Effector memory CD8-positive, alpha-beta T cell (primary cell): ENCODE measurements around the gene XYLT1.

Source experiments
- ATAC-seq: fragments of 150-1000 bp; cut with Tn5 transposase; replicated peaks from 2 replicates; pipeline ENCODE4 v1.10.0; 2021; ENCODE audit warnings: mild to moderate bottlenecking, moderate library complexity
- DNase-seq, 3 experiments: peaks; one replicate each; pipeline ENCODE4 v3.0.0; 2021
- H3K27ac Mint-ChIP-seq, 2 donors: one replicate each; pipeline ENCODE4 v1.8.0; 2022; ENCODE audit warnings: mild to moderate bottlenecking in 2 of 2, mixed read lengths in 2 of 2, moderate library complexity in 2 of 2
- H3K27me3 Mint-ChIP-seq, 2 donors: one replicate each; pipeline ENCODE4 v1.8.0; 2022; ENCODE audit warnings: mixed read lengths in 2 of 2
- H3K36me3 Mint-ChIP-seq: one replicate; pipeline ENCODE4 v1.8.0; 2022; ENCODE audit warnings: mild to moderate bottlenecking, moderate library complexity, mixed read lengths; ENCODE audit not compliant: insufficient read depth
- H3K4me1 Mint-ChIP-seq, 2 donors: one replicate each; pipeline ENCODE4 v1.8.0; 2022; ENCODE audit warnings: low read depth in 2 of 2, mixed read lengths in 2 of 2
- H3K4me3 Mint-ChIP-seq, 2 donors: one replicate each; pipeline ENCODE4 v1.8.0; 2022; ENCODE audit warnings: mild to moderate bottlenecking in 2 of 2, mixed read lengths in 2 of 2, moderate library complexity in 2 of 2
- H3K9me3 Mint-ChIP-seq, 2 donors: one replicate each; pipeline ENCODE4 v1.8.0; 2022; ENCODE audit warnings: mixed read lengths in 2 of 2

The XYLT1 gene

DNA sequence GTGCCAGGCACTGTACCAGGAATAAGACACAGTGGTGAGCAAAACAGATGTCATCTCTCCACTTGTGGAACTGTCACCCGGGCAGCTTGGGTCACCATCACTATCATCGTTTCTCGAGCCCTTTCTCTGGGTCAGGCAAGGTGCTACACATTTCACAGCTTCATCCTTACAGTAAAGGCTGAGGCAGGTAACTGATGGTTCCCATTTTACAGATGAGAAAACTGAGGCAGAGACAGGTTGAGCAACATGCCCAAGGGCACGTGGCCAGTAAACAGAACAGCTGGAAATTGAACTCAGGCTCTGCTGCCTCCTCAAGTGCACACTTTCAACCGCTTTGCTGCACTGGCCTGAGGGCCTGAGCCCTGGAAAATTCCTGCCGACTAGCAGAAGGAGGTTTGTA lies 294.6 kb downstream of the XYLT1 start:
- H3K4me3 Mint-ChIP-seq: no peak overlapping the region
- no peaks in the 10 kb centered on the region for H3K9me3 Mint-ChIP-seq
- H3K27ac Mint-ChIP-seq: no peak overlapping the region
- H3K27me3 Mint-ChIP-seq: no peaks in the 10 kb centered on the region
- ATAC-seq (no peak), DNase-seq (no peak)
- peaks cover 17 to 30% of the 10 kb centered on the region in 2 donors for H3K4me1 Mint-ChIP-seq
- peaks cover 6% of the 10 kb centered on the region for H3K36me3 Mint-ChIP-seq

DNA sequence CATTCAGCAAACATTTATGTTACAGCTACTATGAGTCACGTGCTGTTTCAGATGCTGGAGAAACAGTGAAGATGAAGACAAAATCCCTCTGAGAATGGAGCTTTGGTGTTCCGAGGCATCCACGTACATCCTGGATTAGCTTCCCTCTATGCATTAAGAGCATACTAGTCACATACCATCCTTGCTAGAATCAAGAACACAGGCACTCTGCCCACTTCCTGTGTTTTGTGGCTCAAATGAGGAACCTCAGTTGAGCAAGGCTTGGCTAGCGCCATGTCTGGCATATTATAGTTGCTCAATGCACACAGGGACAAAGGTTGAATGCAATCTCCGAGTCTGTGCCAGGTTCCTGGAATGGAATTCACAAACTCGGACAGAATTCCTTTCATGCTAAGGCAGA lies 297.5 kb downstream of the XYLT1 start:
- H3K36me3 Mint-ChIP-seq: peaks cover 9% of the 10 kb centered on the region
- peaks cover 19 to 29% of the 10 kb centered on the region in 2 donors for H3K4me1 Mint-ChIP-seq
- no peak overlapping the region for H3K4me3 Mint-ChIP-seq
- no peaks in the 10 kb centered on the region for H3K27me3 Mint-ChIP-seq
- ATAC-seq: peak; percentile 49
- H3K9me3 Mint-ChIP-seq: no peaks in the 10 kb centered on the region
- no peak for DNase-seq
- no peak overlapping the region for H3K27ac Mint-ChIP-seq

DNA sequence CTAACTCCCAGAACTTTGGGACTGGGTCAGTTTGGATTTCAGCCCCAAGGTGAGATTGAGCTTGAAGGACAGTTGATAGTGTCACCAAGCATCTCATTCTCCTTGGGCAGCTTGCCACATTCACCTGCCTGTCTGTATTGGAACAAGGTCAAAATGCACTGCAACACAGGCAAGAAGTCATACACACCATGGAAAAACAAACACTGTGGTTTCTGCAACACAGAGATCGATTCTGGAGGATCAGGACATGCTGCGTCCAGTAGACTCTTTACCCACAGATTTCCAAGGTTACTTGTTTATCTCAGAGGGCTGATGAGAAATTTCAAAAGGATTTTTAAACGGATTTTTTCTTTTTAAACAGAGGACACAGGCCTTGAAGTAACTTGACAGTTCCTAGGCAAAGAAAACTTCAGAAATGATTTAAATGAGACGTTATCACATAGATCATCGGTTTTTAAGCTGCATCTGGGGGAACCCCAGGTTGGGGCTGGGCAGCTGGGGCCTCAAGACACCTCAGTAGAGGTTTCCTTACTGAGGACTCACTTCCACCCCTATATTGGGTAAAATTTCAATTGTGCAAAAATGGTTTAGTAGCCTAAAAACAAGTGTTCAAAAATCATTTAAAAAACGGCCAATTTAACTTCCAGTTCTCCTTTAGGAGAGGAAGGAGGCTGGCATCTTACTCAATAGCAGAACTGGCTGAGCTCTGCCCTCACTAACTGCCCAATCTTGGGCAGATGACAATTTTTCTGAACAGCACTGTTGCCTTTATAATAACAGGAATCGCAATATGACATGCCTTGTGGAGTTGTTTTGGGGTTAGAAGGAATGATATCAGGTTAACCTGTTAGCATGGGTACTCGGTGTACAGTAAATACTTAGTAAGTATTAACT lies 299.3 kb downstream of the XYLT1 start:
- ATAC-seq: no peak
- Mint-ChIP-seq H3K4me3 (no peak overlapping the region), H3K4me1 (peaks cover 20 to 21% of the 10 kb centered on the region in 2 donors), H3K36me3 (peaks cover 6% of the 10 kb centered on the region), H3K27ac (no peak overlapping the region), H3K9me3 (no peaks in the 10 kb centered on the region), H3K27me3 (no peaks in the 10 kb centered on the region)
- DNase-seq: no peak

DNA sequence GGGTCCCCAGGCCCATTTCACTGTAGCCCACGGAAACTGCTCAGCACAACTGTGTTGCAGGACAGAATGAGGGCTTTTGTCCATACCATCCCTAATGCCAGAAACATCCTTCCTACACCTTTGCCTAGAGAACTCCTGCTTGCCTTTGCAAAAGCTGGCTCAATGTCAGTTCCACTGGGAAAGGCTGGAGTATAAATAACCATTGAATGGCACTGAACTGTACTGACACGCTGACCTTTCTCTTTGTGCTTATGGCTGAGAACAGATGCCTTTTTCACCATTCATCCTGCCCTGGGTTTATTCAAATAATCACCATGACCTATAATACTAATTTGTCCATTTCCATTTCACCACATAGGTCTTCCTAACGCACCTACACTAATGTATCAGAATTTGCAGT lies 300.3 kb downstream of the XYLT1 start:
- H3K27ac Mint-ChIP-seq: no peak overlapping the region
- H3K4me1 Mint-ChIP-seq: peaks cover 20 to 21% of the 10 kb centered on the region in 2 donors
- ATAC-seq: no peak
- H3K27me3 Mint-ChIP-seq: no peaks in the 10 kb centered on the region
- DNase-seq: no peak
- H3K9me3 Mint-ChIP-seq: no peaks in the 10 kb centered on the region
- peaks cover 3% of the 10 kb centered on the region for H3K36me3 Mint-ChIP-seq
- H3K4me3 Mint-ChIP-seq: no peak overlapping the region

DNA sequence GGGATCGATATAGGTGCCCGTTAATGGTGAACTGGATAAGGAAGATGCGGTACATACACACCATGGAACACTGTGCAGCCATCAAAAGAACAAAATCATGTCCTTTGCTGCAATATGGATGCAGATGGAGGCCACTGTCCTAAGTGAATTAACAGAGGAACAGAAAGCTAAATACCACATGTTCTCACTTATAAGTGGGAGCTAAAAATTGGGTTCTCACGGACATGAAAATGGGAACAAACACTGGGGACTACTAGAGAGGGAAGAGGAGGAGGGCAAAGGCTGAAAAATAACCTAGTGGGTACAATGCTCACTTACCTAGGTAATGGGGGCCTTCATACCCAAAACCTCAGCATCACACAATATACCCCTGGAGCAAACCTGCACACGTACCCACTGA lies 302.6 kb downstream of the XYLT1 start:
- H3K9me3 Mint-ChIP-seq: no peaks in the 10 kb centered on the region
- H3K4me3 Mint-ChIP-seq: no peak overlapping the region
- peaks cover 7% of the 10 kb centered on the region for H3K36me3 Mint-ChIP-seq
- no peaks in the 10 kb centered on the region for H3K27me3 Mint-ChIP-seq
- no peak for ATAC-seq
- H3K27ac Mint-ChIP-seq: peak overlapping the region in 1 of 2 donors; percentile 59
- H3K4me1 Mint-ChIP-seq: peaks cover 9 to 10% of the 10 kb centered on the region in 2 donors
- no peak for DNase-seq

DNA sequence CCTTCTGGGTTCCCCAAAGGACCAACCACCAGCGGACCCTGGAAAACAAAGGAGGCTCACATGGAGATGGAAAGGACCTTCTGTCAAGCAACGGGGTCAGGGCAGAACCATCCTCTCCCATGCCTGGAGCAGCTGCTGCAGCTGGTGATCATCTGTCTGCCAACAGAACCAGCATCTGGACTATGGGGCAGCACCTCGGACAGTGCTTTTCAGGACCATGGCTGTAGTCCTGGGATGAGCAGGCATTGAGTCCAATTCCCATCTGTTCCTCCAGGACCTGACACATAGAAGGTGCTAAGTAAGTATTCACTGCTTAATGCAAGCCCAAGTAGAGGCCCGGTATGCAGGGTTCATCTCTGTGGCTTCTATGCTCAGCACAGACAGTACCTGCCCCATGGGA lies 304.7 kb downstream of the XYLT1 start:
- Mint-ChIP-seq H3K4me1 (peaks cover 0 to 7% of the 10 kb centered on the region in 2 donors), H3K9me3 (no peaks in the 10 kb centered on the region), H3K4me3 (no peak overlapping the region), H3K36me3 (peaks cover 7% of the 10 kb centered on the region), H3K27me3 (no peaks in the 10 kb centered on the region), H3K27ac (no peak overlapping the region)
- ATAC-seq (no peak), DNase-seq (no peak)

DNA sequence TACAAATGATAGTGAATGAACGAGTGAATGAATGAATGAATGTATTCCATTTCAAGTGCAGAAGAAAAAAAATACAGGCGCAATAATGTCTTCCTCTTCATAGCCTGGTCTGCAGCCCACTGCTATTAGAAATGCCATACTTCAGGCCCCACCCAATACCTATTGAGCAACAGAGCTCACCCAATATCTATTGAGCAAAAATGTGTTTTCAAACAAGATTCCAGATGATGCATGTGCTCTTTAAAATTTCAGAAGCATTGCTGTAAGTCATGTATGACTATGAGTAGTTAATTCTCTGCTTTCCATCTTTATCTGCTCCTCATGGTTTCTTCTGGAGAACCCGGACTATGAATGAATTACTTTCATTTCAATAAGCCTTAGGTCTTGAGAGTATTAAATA lies 308.2 kb downstream of the XYLT1 start:
- ATAC-seq: no peak
- Mint-ChIP-seq H3K27ac (no peak overlapping the region), H3K4me3 (no peak overlapping the region), H3K36me3 (peaks cover 11% of the 10 kb centered on the region), H3K4me1 (peaks cover 0 to 3% of the 10 kb centered on the region in 2 donors), H3K27me3 (no peaks in the 10 kb centered on the region), H3K9me3 (no peaks in the 10 kb centered on the region)
- DNase-seq: no peak

DNA sequence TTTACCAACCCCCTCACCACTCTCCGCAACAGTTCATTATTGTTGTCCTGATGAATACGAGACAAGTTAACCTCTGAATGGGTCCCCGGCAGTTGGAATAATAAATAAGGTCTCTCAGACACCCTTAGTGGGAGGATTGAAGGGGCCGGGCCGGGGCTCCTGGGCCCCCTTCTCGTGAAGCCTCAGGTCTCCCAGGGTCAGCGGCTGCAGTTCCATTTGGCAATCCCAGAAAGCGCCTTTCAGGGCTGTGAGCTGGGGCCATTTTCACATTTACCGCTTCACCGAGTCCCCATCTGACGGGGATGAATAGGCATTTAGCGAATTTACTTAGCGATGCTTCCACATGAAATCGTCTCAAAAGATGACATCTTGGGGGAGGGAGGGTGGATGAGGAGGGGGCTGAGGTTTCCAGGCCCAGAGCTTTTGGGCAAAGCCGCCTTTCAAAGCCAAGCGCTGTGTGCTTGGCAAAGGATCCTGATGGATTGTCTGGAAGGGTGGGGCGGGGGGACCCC lies 309.8 kb downstream of the XYLT1 start:
- H3K27me3 Mint-ChIP-seq: no peaks in the 10 kb centered on the region
- no peak for DNase-seq
- no peak overlapping the region for H3K4me3 Mint-ChIP-seq
- H3K36me3 Mint-ChIP-seq: peaks cover 14% of the 10 kb centered on the region
- no peaks in the 10 kb centered on the region for H3K9me3 Mint-ChIP-seq
- ATAC-seq: no peak
- no peak overlapping the region for H3K27ac Mint-ChIP-seq
- H3K4me1 Mint-ChIP-seq: peaks cover 0 to 3% of the 10 kb centered on the region in 2 donors

DNA sequence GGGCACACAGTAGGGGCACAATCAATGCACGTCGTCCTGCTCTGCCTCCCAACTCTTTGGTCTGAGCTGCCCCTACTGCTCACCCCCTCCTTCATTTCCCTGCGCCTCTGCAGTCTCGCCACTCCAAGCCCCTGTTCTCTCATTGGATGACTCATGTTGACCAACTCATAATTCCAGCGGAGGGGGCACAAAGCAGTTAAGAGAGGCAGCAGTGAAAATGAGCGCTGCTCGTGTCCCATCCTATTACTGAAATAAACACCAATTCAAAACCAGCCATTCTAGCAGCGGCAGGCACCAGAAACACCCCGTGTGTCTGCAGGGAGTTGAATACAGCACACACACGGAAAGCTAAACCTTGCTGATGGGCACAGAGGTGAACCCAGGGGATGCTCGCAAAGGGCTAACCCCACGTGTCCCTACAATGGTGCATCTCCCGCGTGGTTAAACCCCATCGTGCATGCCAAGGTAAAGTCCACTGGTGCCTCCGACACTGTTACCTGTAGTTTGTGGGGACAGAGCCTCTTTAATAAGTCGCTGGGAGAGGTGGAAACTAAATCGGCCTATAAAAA lies 310.4 kb downstream of the XYLT1 start:
- no peak for DNase-seq
- no peaks in the 10 kb centered on the region for H3K9me3 Mint-ChIP-seq
- peaks cover 0 to 3% of the 10 kb centered on the region in 2 donors for H3K4me1 Mint-ChIP-seq
- H3K27me3 Mint-ChIP-seq: no peaks in the 10 kb centered on the region
- no peak overlapping the region for H3K27ac Mint-ChIP-seq
- ATAC-seq: no peak
- H3K4me3 Mint-ChIP-seq: no peak overlapping the region
- peaks cover 14% of the 10 kb centered on the region for H3K36me3 Mint-ChIP-seq

DNA sequence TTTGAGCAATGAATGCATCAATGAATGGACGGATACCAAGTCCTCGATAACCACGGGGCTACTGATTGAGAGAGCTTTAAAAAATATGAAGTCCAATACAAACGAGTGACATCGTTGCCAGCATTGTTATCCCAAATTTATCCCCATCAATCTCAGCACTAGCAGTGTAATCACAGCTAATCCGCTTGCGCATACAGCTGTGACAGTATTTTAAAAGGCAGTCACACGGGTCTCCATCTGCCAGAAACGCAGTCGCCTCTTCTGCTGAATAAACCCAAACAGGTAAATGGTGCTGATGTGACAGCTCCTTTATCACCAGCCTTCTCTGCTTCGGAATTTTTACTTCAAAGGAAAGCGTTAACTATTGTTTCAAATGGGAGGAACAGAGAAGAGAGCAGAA lies 311.1 kb downstream of the XYLT1 start:
- ATAC-seq: no peak

DNA sequence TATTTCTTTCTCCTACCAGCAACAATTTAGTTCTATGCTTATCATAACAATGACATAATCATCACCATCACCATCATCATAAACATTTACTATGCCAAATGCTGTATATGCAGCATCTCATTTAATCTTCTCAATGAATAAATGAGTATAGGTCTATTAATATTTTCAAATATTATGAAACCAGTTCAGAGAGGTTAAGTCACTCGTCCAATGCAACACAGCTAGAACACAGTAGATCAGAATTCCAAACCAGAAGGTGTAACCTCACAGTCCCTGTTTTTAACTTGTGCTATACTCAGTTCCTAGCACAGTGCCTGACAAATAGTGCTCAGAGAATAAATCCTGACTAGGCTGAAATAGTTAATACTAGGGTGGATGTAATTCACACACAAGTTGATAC lies 314.8 kb downstream of the XYLT1 start:
- no peak overlapping the region for H3K27ac Mint-ChIP-seq
- H3K4me1 Mint-ChIP-seq: peaks cover 0 to 2% of the 10 kb centered on the region in 2 donors
- H3K4me3 Mint-ChIP-seq: no peak overlapping the region
- DNase-seq (no peak), ATAC-seq (no peak)
- no peaks in the 10 kb centered on the region for H3K27me3 Mint-ChIP-seq
- no peaks in the 10 kb centered on the region for H3K9me3 Mint-ChIP-seq
- H3K36me3 Mint-ChIP-seq: peaks cover 13% of the 10 kb centered on the region

More for the DNA sequence above, 311.1 kb downstream of the XYLT1 start:
- H3K27me3 Mint-ChIP-seq: no peaks in the 10 kb centered on the region
- no peak overlapping the region for H3K27ac Mint-ChIP-seq
- no peak overlapping the region for H3K4me3 Mint-ChIP-seq
- DNase-seq: no peak
- H3K4me1 Mint-ChIP-seq: peaks cover 0 to 3% of the 10 kb centered on the region in 2 donors
- H3K36me3 Mint-ChIP-seq: peaks cover 14% of the 10 kb centered on the region
- no peaks in the 10 kb centered on the region for H3K9me3 Mint-ChIP-seq

DNA sequence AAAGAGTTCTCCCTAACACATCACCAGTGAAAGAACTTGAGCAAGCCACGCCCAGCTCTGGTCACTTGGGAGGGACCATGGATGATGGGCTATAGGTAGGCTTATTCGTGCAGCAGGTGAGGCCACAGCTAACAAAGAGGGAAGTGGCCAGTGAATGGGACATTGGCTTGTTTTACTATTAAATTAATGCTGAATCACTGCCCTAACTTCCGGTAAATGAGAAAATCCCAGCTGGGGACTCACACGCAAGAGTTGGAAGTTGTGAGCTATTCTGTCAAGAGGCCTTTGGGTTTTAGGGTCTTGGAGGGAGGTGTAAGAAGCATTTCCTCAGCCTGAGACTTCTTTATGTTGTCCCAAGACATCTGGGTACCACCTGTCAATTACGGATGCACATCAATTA lies 315.3 kb downstream of the XYLT1 start:
- ATAC-seq (no peak), DNase-seq (no peak)
- no peak overlapping the region for H3K4me3 Mint-ChIP-seq
- no peak overlapping the region for H3K27ac Mint-ChIP-seq
- H3K36me3 Mint-ChIP-seq: peaks cover 13% of the 10 kb centered on the region
- H3K4me1 Mint-ChIP-seq: peaks cover 0 to 2% of the 10 kb centered on the region in 2 donors
- no peaks in the 10 kb centered on the region for H3K9me3 Mint-ChIP-seq
- no peaks in the 10 kb centered on the region for H3K27me3 Mint-ChIP-seq

DNA sequence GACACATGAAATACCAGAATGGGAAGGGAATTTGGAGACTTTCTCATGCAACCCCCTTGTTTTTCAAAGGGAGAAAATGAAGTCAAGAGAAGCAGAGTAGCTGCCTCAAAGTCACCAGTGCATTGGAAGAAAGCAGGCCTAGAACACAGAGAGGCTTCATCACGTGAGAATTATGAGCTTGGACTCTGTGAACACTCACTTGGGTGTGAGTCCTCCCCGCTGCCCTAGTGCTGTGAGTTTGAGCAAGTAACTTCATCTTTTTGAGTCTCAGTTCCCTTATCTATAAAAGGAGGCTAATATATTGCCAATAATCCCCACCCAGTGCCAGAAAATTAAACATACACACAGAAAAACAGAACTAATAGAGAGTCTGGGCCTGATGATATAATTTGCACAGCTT lies 315.8 kb downstream of the XYLT1 start:
- H3K36me3 Mint-ChIP-seq: peaks cover 13% of the 10 kb centered on the region
- no peak for ATAC-seq
- no peak overlapping the region for H3K27ac Mint-ChIP-seq

DNA sequence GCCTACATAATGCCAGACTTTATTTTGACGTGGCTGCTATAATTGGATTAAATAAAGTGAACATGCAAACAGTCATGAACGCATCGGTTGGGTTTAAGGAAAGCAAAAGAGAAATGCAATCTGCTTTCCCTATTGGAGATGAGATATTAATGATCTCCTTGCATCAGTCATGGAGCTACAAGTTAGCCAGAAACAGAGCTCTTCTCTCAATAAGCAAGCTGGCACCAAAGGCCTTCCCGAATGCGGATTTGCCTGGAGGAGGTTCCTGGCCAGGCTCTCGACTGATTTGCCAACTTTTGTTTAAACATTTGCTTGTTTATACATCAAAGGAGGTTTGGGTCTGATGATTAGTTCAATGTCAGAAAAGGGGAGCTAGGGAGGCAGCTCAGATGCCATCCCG lies 318.4 kb downstream of the XYLT1 start:
- Mint-ChIP-seq H3K36me3 (peaks cover 5% of the 10 kb centered on the region), H3K27ac (no peak overlapping the region), H3K4me3 (no peak overlapping the region), H3K4me1 (no peaks in the 10 kb centered on the region), H3K27me3 (no peaks in the 10 kb centered on the region), H3K9me3 (no peaks in the 10 kb centered on the region)
- DNase-seq (no peak), ATAC-seq (no peak)

More for the DNA sequence above, 315.8 kb downstream of the XYLT1 start:
- no peak for DNase-seq
- Mint-ChIP-seq H3K9me3 (no peaks in the 10 kb centered on the region), H3K4me1 (peaks cover 0 to 2% of the 10 kb centered on the region in 2 donors), H3K27me3 (no peaks in the 10 kb centered on the region), H3K4me3 (no peak overlapping the region)
